Measurements from ENCODE around the gene SRSF7. TPM values are rescaled to one million over a fixed set of nuclear protein-coding genes. Genes with fewer than 3 reads are reported as not detected.
"Not testable (repeated sequence)": the region's sequence is repeated elsewhere in the genome, so short reads cannot be mapped to it uniquely, and the experiment has no call there.

SRSF7 gene
- total RNA-seq, 1 donor = 126 TPM

- peak; percentile 70 for DNase-seq (ENCODE audit: low read depth)
- H3K4me3 ChIP-seq (ENCODE audit: low read depth, low read length) = no peak overlapping the region
- TF ChIP-seq CTCF (IDR thresholded peaks at IDR 0.05; ENCODE audit: insufficient read depth, low read length) = peak; percentile 18
Observed at GRCh38 chr2:38740851-38741731, 10.1 kb downstream of the SRSF7 start.

DNA sequence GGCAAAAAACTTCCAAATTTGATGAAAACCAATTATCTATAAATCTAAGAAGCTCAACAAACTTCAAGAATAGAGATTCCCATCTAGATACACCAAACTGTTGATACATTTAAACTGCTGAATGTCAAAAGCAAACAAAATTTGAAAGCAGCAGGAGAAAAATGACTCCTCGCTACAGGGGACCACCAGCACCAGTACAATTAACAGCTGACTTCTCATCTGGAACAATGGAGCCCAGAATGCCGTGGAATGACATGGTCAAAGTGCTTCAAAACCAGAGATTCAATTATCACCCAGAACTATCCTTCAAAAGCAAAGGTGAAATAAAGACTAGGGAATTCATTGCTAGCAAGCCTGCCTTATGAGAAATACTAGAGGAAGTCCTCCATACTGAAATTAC is 11.6 kb downstream of the SRSF7 start:
- TF ChIP-seq CTCF (IDR thresholded peaks at IDR 0.05; ENCODE audit: insufficient read depth, low read length) = no peak
- no peak overlapping the region for H3K4me3 ChIP-seq (ENCODE audit: low read depth, low read length)
- DNase-seq (ENCODE audit: low read depth) = no peak

DNA sequence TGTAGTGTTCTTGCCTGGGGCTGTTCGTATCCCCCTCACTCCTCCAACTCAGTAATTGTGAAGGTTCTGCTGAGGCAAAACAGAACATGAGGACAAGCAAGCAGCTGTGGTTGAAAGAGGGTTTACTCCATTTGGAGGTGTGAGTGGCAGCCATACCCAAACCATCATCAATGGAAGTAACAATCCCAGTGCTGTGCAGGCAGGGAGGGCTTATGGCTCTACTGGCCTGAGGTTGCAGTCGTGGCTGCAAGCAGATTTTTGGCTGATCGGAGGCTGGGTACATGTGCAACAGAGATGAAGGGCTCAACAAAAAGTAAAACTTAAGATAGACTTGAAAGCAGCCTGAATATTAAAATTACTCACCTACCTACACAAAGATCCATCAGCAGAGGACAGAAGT is 13.2 kb downstream of the SRSF7 start:
- no peak for TF ChIP-seq CTCF (IDR thresholded peaks at IDR 0.05; ENCODE audit: insufficient read depth, low read length)

GRCh38 chr2:38737000-38737698 is 14.0 kb downstream of the SRSF7 start:
- DNase-seq (ENCODE audit: low read depth); H3K4me3 ChIP-seq (ENCODE audit: low read depth, low read length): not testable (repeated sequence)

More for the DNA sequence above, 13.2 kb downstream of the SRSF7 start:
- no peak for DNase-seq (ENCODE audit: low read depth)
- H3K4me3 ChIP-seq (ENCODE audit: low read depth, low read length) = no peak overlapping the region

DNA sequence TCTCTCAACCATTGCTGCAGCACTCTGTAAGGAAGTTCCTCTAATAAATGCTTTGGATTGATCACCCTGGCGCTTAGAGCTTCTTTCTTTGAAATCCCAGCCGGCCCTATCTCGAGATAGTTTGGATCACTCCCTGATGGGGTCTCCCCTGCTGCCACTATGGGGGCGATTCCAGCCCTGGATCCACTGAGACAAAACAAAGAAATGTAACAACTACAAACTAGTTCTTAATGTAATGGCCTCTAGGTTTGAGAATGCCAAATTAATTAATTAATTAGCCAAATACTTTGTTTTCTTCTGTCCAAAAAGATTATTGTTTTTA is 15.2 kb downstream of the SRSF7 start:
- no peak overlapping the region for H3K4me3 ChIP-seq (ENCODE audit: low read depth, low read length)
- no peak for TF ChIP-seq CTCF (IDR thresholded peaks at IDR 0.05; ENCODE audit: insufficient read depth, low read length)
- no peak for DNase-seq (ENCODE audit: low read depth)

GRCh38 chr2:38734299-38735058 is 16.7 kb downstream of the SRSF7 start:
- TF ChIP-seq CTCF (IDR thresholded peaks at IDR 0.05; ENCODE audit: insufficient read depth, low read length) = no peak
- DNase-seq (ENCODE audit: low read depth) = no peak
- H3K4me3 ChIP-seq (ENCODE audit: low read depth, low read length) = no peak overlapping the region
